ENCODE data around the gene ZRANB1. TPM values are rescaled to one million over a fixed set of nuclear protein-coding genes. Genes with fewer than 3 reads are reported as not detected.

The ZRANB1 gene
- total and polyA plus RNA-seq, 2 of the 4 experiments (the other 2 are of a cell fraction), result 11.2 to 24.7 TPM

DNA sequence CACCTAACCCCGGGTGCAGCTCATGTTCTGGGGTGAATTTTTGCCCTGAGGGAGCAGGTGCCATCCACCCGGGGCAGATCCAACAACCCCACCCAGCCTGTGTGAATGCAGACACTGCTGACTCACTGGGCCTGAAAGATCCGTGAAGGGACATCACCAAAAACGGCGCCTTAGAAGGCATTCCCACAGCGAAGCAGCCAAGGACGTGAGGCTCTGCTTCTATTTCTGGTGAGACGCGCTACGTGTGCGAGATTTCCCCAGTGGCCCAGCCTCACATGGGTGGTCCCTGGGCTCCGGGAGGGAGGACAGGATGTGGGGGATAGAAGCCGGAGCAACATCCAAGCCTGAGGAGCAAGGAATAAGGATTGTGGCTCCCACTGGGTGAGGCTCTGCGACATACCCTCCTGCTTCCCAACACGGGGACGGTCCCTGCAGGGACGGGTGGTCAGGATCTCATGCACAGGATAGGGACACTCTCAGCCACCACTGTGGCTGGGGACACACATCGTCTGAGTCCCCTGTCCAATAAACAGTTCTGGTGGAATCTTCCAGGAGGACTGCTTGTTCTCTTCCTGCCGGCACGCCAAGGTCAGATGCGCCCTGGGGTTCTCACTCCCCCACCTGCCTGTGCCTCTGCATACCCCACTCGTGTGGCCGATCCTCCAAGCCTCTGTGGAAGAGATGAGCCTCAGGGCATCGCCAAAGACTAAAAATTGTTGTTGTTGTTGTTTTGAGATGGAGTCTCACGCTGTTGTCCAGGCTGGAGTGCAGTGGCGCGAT, 70.2 kb downstream of the ZRANB1 start:
- intact Hi-C loops (cut with micrococcal nuclease), result no loop called here
- no peak overlapping the region for H3K56ac ChIP-seq (ENCODE audit: extremely low read depth, insufficient read depth, low read length)
- no peak for DNase-seq

More for the DNA sequence above, 70.2 kb downstream of the ZRANB1 start:
- Histone ChIP-seq H2AK9ac (replicated peaks; ENCODE audit: low read depth, low read length, poor library complexity) (no peak overlapping the region), H3K18ac (ENCODE audit: low read depth, low read length) (no peak overlapping the region), H2BK20ac (ENCODE audit: low read depth, low read length) (no peak overlapping the region), H4K8ac (ENCODE audit: low read depth in 2 of 2, low read length in 2 of 2) (no peak overlapping the region), H2BK15ac (ENCODE audit: low read depth, low read length) (no peak overlapping the region), H3K27ac (ENCODE audit: insufficient read depth, low read length) (no peak overlapping the region), H3K4me3 (ENCODE audit: insufficient read depth, low read depth, low read length) (no peak overlapping the region), H3K4me1 (ENCODE audit: control insufficient read depth, insufficient read depth, low read length) (peaks cover 5% of the 10 kb centered on the region; the same call in 1 of the 2 replicates), H4K20me1 (ENCODE audit: insufficient read depth, low read length) (peaks cover 86% of the 10 kb centered on the region), H3K27me3 (ENCODE audit: control insufficient read depth, insufficient read depth, low read length) (no peaks in the 10 kb centered on the region), H3K79me1 (ENCODE audit: low read depth in 1 of 2, low read length in 2 of 2) (peaks cover 45 to 96% of the 10 kb centered on the region in 2 experiments), H2BK5ac (ENCODE audit: low read depth, low read length, poor library complexity, severe bottlenecking) (no peak overlapping the region), H3K36me3 (ENCODE audit: control insufficient read depth, insufficient read depth, low read length) (peaks cover 22% of the 10 kb centered on the region; the same call in 1 of the 2 replicates), H3K9me3 (ENCODE audit: control insufficient read depth, insufficient read depth, low read length) (no peaks in the 10 kb centered on the region), H3K9ac (ENCODE audit: low read depth, low read length) (no peak overlapping the region), H3K23ac (ENCODE audit: low read depth, low read length) (no peak overlapping the region), H4K91ac (ENCODE audit: insufficient read depth, low read depth, low read length) (no peak overlapping the region), H3K4ac (ENCODE audit: low read depth, low read length) (no peak overlapping the region), H2AFZ (replicated peaks; ENCODE audit: low read length, poor library complexity) (no peak overlapping the region), H2AK5ac (ENCODE audit: low read depth, low read length) (no peak overlapping the region), H3K4me2 (ENCODE audit: low read depth, low read length) (no peak overlapping the region), H3K14ac (replicated peaks; ENCODE audit: low read depth, low read length) (no peak overlapping the region), H4K5ac (ENCODE audit: low read depth, low read length) (no peak overlapping the region), H3K9me1 (ENCODE audit: insufficient read depth, low read length) (peaks cover 33% of the 10 kb centered on the region), H2BK120ac (ENCODE audit: low read depth, low read length) (no peak overlapping the region)
- in situ Hi-C loops (cut with MboI; ENCODE audit: low sequenced_read_pairs), result no loop called here
- BruUV-seq (replicated peaks), result no TSS peak
- WGBS, 2 experiments (ENCODE audit: extremely low coverage in 2 of 2, insufficient read length in 1 of 2), result 88% methylated on average over 14 of the region's 27 CpGs; no CpG with 5 or more reads in 1 of the 2 experiments
- ATAC-seq (ENCODE audit: low read depth), result no peak
- ChIA-PET CTCF (no interaction called here), POLR2A (ENCODE audit: unreplicated experiment) (no interaction called here)
- dilution Hi-C loops (cut with HindIII; ENCODE audit: low sequenced_read_pairs, unreplicated experiment), result no loop called here
- TF ChIP-seq NFE2L2 (IDR thresholded peaks at IDR 0.05; ENCODE audit: low read depth, low read length) (no peak), POLR2A (IDR thresholded peaks at IDR 0.05; ENCODE audit: low read depth, low read length) (no peak), BHLHE40 (IDR thresholded peaks at IDR 0.05; ENCODE audit: low read depth, low read length) (no peak), RFX5 (IDR thresholded peaks at IDR 0.05; ENCODE audit: low read depth, low read length) (no peak), MAFK (IDR thresholded peaks at IDR 0.05; ENCODE audit: low read depth, low read length) (no peak), MXI1 (IDR thresholded peaks at IDR 0.05; ENCODE audit: borderline replicate concordance, low read depth, low read length) (no peak), CHD1 (IDR thresholded peaks at IDR 0.05; ENCODE audit: low read depth, low read length) (no peak), CEBPB (IDR thresholded peaks at IDR 0.05; ENCODE audit: low read depth, low read length) (no peak), MAZ (IDR thresholded peaks at IDR 0.05; ENCODE audit: borderline replicate concordance, low read depth, low read length) (no peak), RAD21 (IDR thresholded peaks at IDR 0.05; ENCODE audit: low read length) (no peak), SMC3 (IDR thresholded peaks at IDR 0.05; ENCODE audit: low read depth, low read length) (no peak), FOS (IDR thresholded peaks at IDR 0.05; ENCODE audit: low read depth, low read length) (no peak), RCOR1 (IDR thresholded peaks at IDR 0.05; ENCODE audit: insufficient replicate concordance, low read length) (no peak)
- TF ChIP-seq, protein P1, sequence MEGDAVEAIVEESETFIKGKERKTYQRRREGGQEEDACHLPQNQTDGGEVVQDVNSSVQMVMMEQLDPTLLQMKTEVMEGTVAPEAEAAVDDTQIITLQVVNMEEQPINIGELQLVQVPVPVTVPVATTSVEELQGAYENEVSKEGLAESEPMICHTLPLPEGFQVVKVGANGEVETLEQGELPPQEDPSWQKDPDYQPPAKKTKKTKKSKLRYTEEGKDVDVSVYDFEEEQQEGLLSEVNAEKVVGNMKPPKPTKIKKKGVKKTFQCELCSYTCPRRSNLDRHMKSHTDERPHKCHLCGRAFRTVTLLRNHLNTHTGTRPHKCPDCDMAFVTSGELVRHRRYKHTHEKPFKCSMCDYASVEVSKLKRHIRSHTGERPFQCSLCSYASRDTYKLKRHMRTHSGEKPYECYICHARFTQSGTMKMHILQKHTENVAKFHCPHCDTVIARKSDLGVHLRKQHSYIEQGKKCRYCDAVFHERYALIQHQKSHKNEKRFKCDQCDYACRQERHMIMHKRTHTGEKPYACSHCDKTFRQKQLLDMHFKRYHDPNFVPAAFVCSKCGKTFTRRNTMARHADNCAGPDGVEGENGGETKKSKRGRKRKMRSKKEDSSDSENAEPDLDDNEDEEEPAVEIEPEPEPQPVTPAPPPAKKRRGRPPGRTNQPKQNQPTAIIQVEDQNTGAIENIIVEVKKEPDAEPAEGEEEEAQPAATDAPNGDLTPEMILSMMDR (conservative IDR thresholded peaks at IDR 0.05; ENCODE audit: low read depth, low read length), result no peak
- TF ChIP-seq, protein P2, sequence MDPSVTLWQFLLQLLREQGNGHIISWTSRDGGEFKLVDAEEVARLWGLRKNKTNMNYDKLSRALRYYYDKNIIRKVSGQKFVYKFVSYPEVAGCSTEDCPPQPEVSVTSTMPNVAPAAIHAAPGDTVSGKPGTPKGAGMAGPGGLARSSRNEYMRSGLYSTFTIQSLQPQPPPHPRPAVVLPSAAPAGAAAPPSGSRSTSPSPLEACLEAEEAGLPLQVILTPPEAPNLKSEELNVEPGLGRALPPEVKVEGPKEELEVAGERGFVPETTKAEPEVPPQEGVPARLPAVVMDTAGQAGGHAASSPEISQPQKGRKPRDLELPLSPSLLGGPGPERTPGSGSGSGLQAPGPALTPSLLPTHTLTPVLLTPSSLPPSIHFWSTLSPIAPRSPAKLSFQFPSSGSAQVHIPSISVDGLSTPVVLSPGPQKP (IDR thresholded peaks at IDR 0.05; ENCODE audit: borderline replicate concordance, low read depth, low read length), result no peak
- TF ChIP-seq, protein P3, sequence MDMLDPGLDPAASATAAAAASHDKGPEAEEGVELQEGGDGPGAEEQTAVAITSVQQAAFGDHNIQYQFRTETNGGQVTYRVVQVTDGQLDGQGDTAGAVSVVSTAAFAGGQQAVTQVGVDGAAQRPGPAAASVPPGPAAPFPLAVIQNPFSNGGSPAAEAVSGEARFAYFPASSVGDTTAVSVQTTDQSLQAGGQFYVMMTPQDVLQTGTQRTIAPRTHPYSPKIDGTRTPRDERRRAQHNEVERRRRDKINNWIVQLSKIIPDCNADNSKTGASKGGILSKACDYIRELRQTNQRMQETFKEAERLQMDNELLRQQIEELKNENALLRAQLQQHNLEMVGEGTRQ (IDR thresholded peaks at IDR 0.05; ENCODE audit: low read depth, low read length), result no peak

All from IMR-90 (cell line).